Suprapubic skin (tissue), 4 donors: ENCODE results near the gene IL18RAP. TPM values are rescaled to one million over a fixed set of nuclear protein-coding genes. Genes with fewer than 3 reads are reported as not detected.

Source experiments
- DNase-seq, 2 donors: peaks; one replicate each; pipeline ENCODE4 v3.0.0-alpha.2; 2019; ENCODE audit warnings: low spot score in 2 of 2
- H3K27ac ChIP-seq: fragments of 200-600 bp; sonication (generic); one replicate; pipeline ENCODE4 v1.5.1; 2019
- H3K27me3 ChIP-seq: fragments of 200-600 bp; sonication (generic); one replicate; pipeline ENCODE4 v1.5.1; 2019
- H3K36me3 ChIP-seq: fragments of 200-600 bp; sonication (generic); one replicate; pipeline ENCODE4 v1.5.1; 2019
- H3K4me1 ChIP-seq: fragments of 200-600 bp; sonication (generic); one replicate; pipeline ENCODE4 v1.5.1; 2019
- H3K4me3 ChIP-seq: fragments of 200-600 bp; sonication (generic); one replicate; pipeline ENCODE4 v1.5.1; 2019; ENCODE audit warnings: mild to moderate bottlenecking
- H3K9me3 ChIP-seq: fragments of 200-600 bp; sonication (generic); one replicate; pipeline ENCODE4 v1.5.1; 2019
- CTCF ChIP-seq, 2 donors: fragments of 200-600 bp in 1 of 2; fragments of 450-650 bp in 1 of 2; sonication (generic) in 1 of 2; IDR thresholded peaks; one replicate each; pipeline ENCODE4 v1.5.1; 2016 to 2019; ENCODE audit warnings: antibody characterized with exemption in 2 of 2, mild to moderate bottlenecking in 1 of 2, moderate library complexity in 1 of 2
- EP300 ChIP-seq: sonication (generic); formaldehyde crosslinking; IDR thresholded peaks from one replicate; pipeline ENCODE4 v1.6.1; 2017; ENCODE audit warnings: antibody characterized with exemption
- POLR2A ChIP-seq, 2 donors: fragments of 450-650 bp; IDR thresholded peaks; one replicate each; pipeline ENCODE4 v1.6.1; 2017; ENCODE audit warnings: antibody characterized with exemption in 2 of 2, mild to moderate bottlenecking in 2 of 2, moderate library complexity in 2 of 2
- POLR2AphosphoS5 ChIP-seq, 3 donors: sonication (generic); formaldehyde crosslinking; IDR thresholded peaks; one replicate each; pipeline ENCODE4 v1.6.1; 2017; ENCODE audit warnings: antibody characterized with exemption in 3 of 3
- WGBS: methylation state at CpG from one replicate; pipeline ENCODE4 v1.1.5; 2018; 5-methylcytosine and 5-hydroxymethylcytosine counted together
- total RNA-seq, 4 donors: library from RNA; depleted of rRNA; stranded (reverse); fragments of >200 nt; gene quantifications; one replicate each; pipeline ENCODE4 v1.1.0, GENCODE V29; 2016

Gene IL18RAP
- total RNA-seq, 4 donors from 2014 or later, result 0.59 to 2.3 TPM; not detected in 2

- Histone ChIP-seq H3K9me3 (no peaks in the 10 kb centered on the region), H3K36me3 (no peaks in the 10 kb centered on the region), H3K27me3 (peaks cover 5% of the 10 kb centered on the region), H3K4me1 (no peaks in the 10 kb centered on the region), H3K4me3 (no peak overlapping the region), H3K27ac (no peak overlapping the region)
- no peak for DNase-seq
- WGBS, result 62% methylated on average over 1 of the region's 1 CpG
- no peak for TF ChIP-seq POLR2A (IDR thresholded peaks at IDR 0.05)
- no peak for TF ChIP-seq EP300
- no peak for TF ChIP-seq POLR2AphosphoS5 (IDR thresholded peaks at IDR 0.05)
- TF ChIP-seq CTCF (IDR thresholded peaks at IDR 0.05), result no peak
These were observed 47.2 kb downstream of the IL18RAP start for GRCh38 chr2:102470168-102470567.

GRCh38 chr2:102473020-102473419 is 50.1 kb downstream of the IL18RAP start, which contains the start of gene SLC9A4:
Gene SLC9A4, plus strand, starts transcription at chr2:102473226. Its CDS starts 534 bp downstream, at chr2:102473760.
- WGBS, result 10% methylated on average over 3 of the region's 3 CpGs
- Histone ChIP-seq H3K4me3 (no peak within 1 kb of the TSS), H3K36me3 (no peaks in the 10 kb centered on the region), H3K9me3 (no peaks in the 10 kb centered on the region), H3K27ac (no peak within 1 kb of the TSS), H3K27me3 (peaks cover 5% of the 10 kb centered on the region), H3K4me1 (no peaks in the 10 kb centered on the region)
- DNase-seq, result no peak
- peak; percentile 64 to 76 for TF ChIP-seq CTCF (IDR thresholded peaks at IDR 0.05)
- no peak for TF ChIP-seq POLR2A (IDR thresholded peaks at IDR 0.05)

- H3K36me3 ChIP-seq, result no peaks in the 10 kb centered on the region
- TF ChIP-seq CTCF (IDR thresholded peaks at IDR 0.05) (no peak), EP300 (no peak), POLR2A (IDR thresholded peaks at IDR 0.05) (no peak), POLR2AphosphoS5 (IDR thresholded peaks at IDR 0.05) (no peak)
- no peaks in the 10 kb centered on the region for H3K4me1 ChIP-seq
- no peak for DNase-seq
- peaks cover 5% of the 10 kb centered on the region for H3K27me3 ChIP-seq
- no peak overlapping the region for H3K4me3 ChIP-seq
- 81% methylated on average over 3 of the region's 3 CpGs for WGBS
- no peak overlapping the region for H3K27ac ChIP-seq
- H3K9me3 ChIP-seq, result no peaks in the 10 kb centered on the region
These were observed 50.7 kb downstream of the IL18RAP start for GRCh38 chr2:102473631-102474030.

GRCh38 chr2:102474785-102475184 is 51.8 kb downstream of the IL18RAP start:
- Histone ChIP-seq H3K27ac (no peak overlapping the region), H3K9me3 (no peaks in the 10 kb centered on the region), H3K4me1 (no peaks in the 10 kb centered on the region), H3K27me3 (peaks cover 5% of the 10 kb centered on the region), H3K36me3 (no peaks in the 10 kb centered on the region), H3K4me3 (no peak overlapping the region)
- TF ChIP-seq EP300, result no peak
- no peak for TF ChIP-seq POLR2A (IDR thresholded peaks at IDR 0.05)
- TF ChIP-seq CTCF (IDR thresholded peaks at IDR 0.05), result no peak
- TF ChIP-seq POLR2AphosphoS5 (IDR thresholded peaks at IDR 0.05), result no peak
- no peak for DNase-seq

- no peak for DNase-seq
- 89% methylated on average over 28 of the region's 36 CpGs for WGBS
- no peaks in the 10 kb centered on the region for H3K4me1 ChIP-seq
- no peak overlapping the region for H3K27ac ChIP-seq
- H3K4me3 ChIP-seq, result no peak overlapping the region
- H3K36me3 ChIP-seq, result no peaks in the 10 kb centered on the region
- no peaks in the 10 kb centered on the region for H3K27me3 ChIP-seq
- TF ChIP-seq POLR2AphosphoS5 (IDR thresholded peaks at IDR 0.05), result no peak
- TF ChIP-seq EP300, result no peak
- no peaks in the 10 kb centered on the region for H3K9me3 ChIP-seq
These were observed 55.9 kb downstream of the IL18RAP start for GRCh38 chr2:102478686-102479470.
